ENCODE measurements around the gene CXCL1. TPM values are rescaled to one million over a fixed set of nuclear protein-coding genes. Genes with fewer than 3 reads are reported as not detected.
A peak's percentile ranks its signal among the peaks of the same experiment; 100 is the strongest.

Gene CXCL1
- total and polyA plus RNA-seq, 5 donors from 2014 or later = not detected

GRCh38 chr4:73853246-73853704 lies 15.9 kb upstream of the CXCL1 start, which contains the start of gene PF4V1:
Gene PF4V1, plus strand, starts transcription at chr4:73853296. Its CDS starts 67 bp downstream, at chr4:73853363.
- no peak within 1 kb of the TSS for H3K27ac Mint-ChIP-seq
- DNase-seq = no peak
- peaks cover 0 to 2% (median 0%) of the 10 kb centered on the region in 4 donors for H3K4me1 Mint-ChIP-seq
- ATAC-seq (ENCODE audit: low read depth in 2 of 2) = no peak
- Histone ChIP-seq H3K9me3 (ENCODE audit: control insufficient read depth in 2 of 2, low read length in 2 of 2) (no peaks in the 10 kb centered on the region), H3K36me3 (ENCODE audit: control insufficient read depth, insufficient read depth, low read length) (no peaks in the 10 kb centered on the region), H3K27ac (ENCODE audit: insufficient read depth, low read length, poor library complexity, severe bottlenecking) (no peak within 1 kb of the TSS), H3K4me1 (ENCODE audit: control insufficient read depth, insufficient read depth, low read length, poor library complexity, severe bottlenecking) (no peaks in the 10 kb centered on the region), H3K4me3 (ENCODE audit: low read depth, low read length) (no peak within 1 kb of the TSS), H3K27me3 (ENCODE audit: control insufficient read depth, insufficient read depth, low read length) (no peaks in the 10 kb centered on the region)
- peak within 1 kb of the TSS in 2 of 4 donors; percentile 8 to 38 for H3K4me3 Mint-ChIP-seq
- H3K9me3 Mint-ChIP-seq = peaks cover 0 to 3% (median 0%) of the 10 kb centered on the region in 7 donors
- no peaks in the 10 kb centered on the region for H3K27me3 Mint-ChIP-seq
- H3K36me3 Mint-ChIP-seq = no peaks in the 10 kb centered on the region

- H3K36me3 ChIP-seq (ENCODE audit: control insufficient read depth, insufficient read depth, low read length) = no peaks in the 10 kb centered on the region
- no peaks in the 10 kb centered on the region for H3K27me3 ChIP-seq (ENCODE audit: control insufficient read depth, insufficient read depth, low read length)
- H3K9me3 ChIP-seq (ENCODE audit: control insufficient read depth in 2 of 2, low read length in 2 of 2) = no peaks in the 10 kb centered on the region
- no peak overlapping the region for H3K27ac ChIP-seq (ENCODE audit: insufficient read depth, low read length, poor library complexity, severe bottlenecking)
- Mint-ChIP-seq H3K36me3 (no peaks in the 10 kb centered on the region), H3K4me1 (peaks cover 0 to 2% (median 0%) of the 10 kb centered on the region in 4 donors), H3K4me3 (peak overlapping the region in 1 of 4 donors; percentile 38), H3K27me3 (no peaks in the 10 kb centered on the region), H3K9me3 (peaks cover 0 to 3% (median 0%) of the 10 kb centered on the region in 7 donors), H3K27ac (no peak overlapping the region)
- no peak overlapping the region for H3K4me3 ChIP-seq (ENCODE audit: low read depth, low read length)
- H3K4me1 ChIP-seq (ENCODE audit: control insufficient read depth, insufficient read depth, low read length, poor library complexity, severe bottlenecking) = no peaks in the 10 kb centered on the region
- DNase-seq = no peak
- ATAC-seq (ENCODE audit: low read depth in 2 of 2) = no peak
Observed at GRCh38 chr4:73853718-73854473, 15.3 kb upstream of the CXCL1 start.

- no peaks in the 10 kb centered on the region for H3K9me3 ChIP-seq (ENCODE audit: control insufficient read depth in 2 of 2, low read length in 2 of 2)
- H3K27ac Mint-ChIP-seq = no peak overlapping the region
- peaks cover 0 to 2% (median 0%) of the 10 kb centered on the region in 4 donors for H3K4me1 Mint-ChIP-seq
- H3K36me3 ChIP-seq (ENCODE audit: control insufficient read depth, insufficient read depth, low read length) = no peaks in the 10 kb centered on the region
- H3K27ac ChIP-seq (ENCODE audit: insufficient read depth, low read length, poor library complexity, severe bottlenecking) = no peak overlapping the region
- H3K9me3 Mint-ChIP-seq = peaks cover 0 to 3% (median 0%) of the 10 kb centered on the region in 7 donors
- H3K4me3 ChIP-seq (ENCODE audit: low read depth, low read length) = no peak overlapping the region
- no peak overlapping the region for H3K4me3 Mint-ChIP-seq
- no peaks in the 10 kb centered on the region for H3K27me3 Mint-ChIP-seq
- ATAC-seq (ENCODE audit: low read depth in 2 of 2) = no peak
- no peaks in the 10 kb centered on the region for H3K4me1 ChIP-seq (ENCODE audit: control insufficient read depth, insufficient read depth, low read length, poor library complexity, severe bottlenecking)
- no peaks in the 10 kb centered on the region for H3K36me3 Mint-ChIP-seq
- DNase-seq = no peak
- no peaks in the 10 kb centered on the region for H3K27me3 ChIP-seq (ENCODE audit: control insufficient read depth, insufficient read depth, low read length)
Observed at GRCh38 chr4:73855406-73855805, 13.8 kb upstream of the CXCL1 start.

GRCh38 chr4:73856518-73856917 lies 12.7 kb upstream of the CXCL1 start:
- no peak overlapping the region for H3K4me3 ChIP-seq (ENCODE audit: low read depth, low read length)
- DNase-seq (no peak), ATAC-seq (ENCODE audit: low read depth in 2 of 2) (no peak)
- no peaks in the 10 kb centered on the region for H3K36me3 ChIP-seq (ENCODE audit: control insufficient read depth, insufficient read depth, low read length)
- Mint-ChIP-seq H3K4me1 (peaks cover 0 to 2% (median 0%) of the 10 kb centered on the region in 4 donors), H3K9me3 (peaks cover 0 to 3% (median 0%) of the 10 kb centered on the region in 7 donors), H3K27me3 (no peaks in the 10 kb centered on the region), H3K36me3 (no peaks in the 10 kb centered on the region), H3K4me3 (no peak overlapping the region), H3K27ac (no peak overlapping the region)
- H3K4me1 ChIP-seq (ENCODE audit: control insufficient read depth, insufficient read depth, low read length, poor library complexity, severe bottlenecking) = no peaks in the 10 kb centered on the region
- no peaks in the 10 kb centered on the region for H3K27me3 ChIP-seq (ENCODE audit: control insufficient read depth, insufficient read depth, low read length)
- no peak overlapping the region for H3K27ac ChIP-seq (ENCODE audit: insufficient read depth, low read length, poor library complexity, severe bottlenecking)
- H3K9me3 ChIP-seq (ENCODE audit: control insufficient read depth in 2 of 2, low read length in 2 of 2) = no peaks in the 10 kb centered on the region

- DNase-seq = no peak
Observed at GRCh38 chr4:73859614-73860088, 9.5 kb upstream of the CXCL1 start.

GRCh38 chr4:73860181-73860580 lies 9.0 kb upstream of the CXCL1 start:
- Mint-ChIP-seq H3K9me3 (peaks cover 0 to 6% (median 1%) of the 10 kb centered on the region in 7 donors), H3K4me3 (no peak overlapping the region), H3K27me3 (no peaks in the 10 kb centered on the region), H3K36me3 (no peaks in the 10 kb centered on the region), H3K4me1 (no peaks in the 10 kb centered on the region), H3K27ac (no peak overlapping the region)
- DNase-seq (no peak), ATAC-seq (ENCODE audit: low read depth in 2 of 2) (no peak)
- Histone ChIP-seq H3K27me3 (ENCODE audit: control insufficient read depth, insufficient read depth, low read length) (no peaks in the 10 kb centered on the region), H3K4me3 (ENCODE audit: low read depth, low read length) (no peak overlapping the region), H3K36me3 (ENCODE audit: control insufficient read depth, insufficient read depth, low read length) (no peaks in the 10 kb centered on the region), H3K27ac (ENCODE audit: insufficient read depth, low read length, poor library complexity, severe bottlenecking) (no peak overlapping the region), H3K4me1 (ENCODE audit: control insufficient read depth, insufficient read depth, low read length, poor library complexity, severe bottlenecking) (no peaks in the 10 kb centered on the region), H3K9me3 (ENCODE audit: control insufficient read depth in 2 of 2, low read length in 2 of 2) (no peaks in the 10 kb centered on the region)

More at GRCh38 chr4:73859614-73860088, 9.5 kb upstream of the CXCL1 start:
- no peaks in the 10 kb centered on the region for H3K36me3 Mint-ChIP-seq
- no peaks in the 10 kb centered on the region for H3K4me1 ChIP-seq (ENCODE audit: control insufficient read depth, insufficient read depth, low read length, poor library complexity, severe bottlenecking)
- no peak overlapping the region for H3K4me3 Mint-ChIP-seq
- no peaks in the 10 kb centered on the region for H3K36me3 ChIP-seq (ENCODE audit: control insufficient read depth, insufficient read depth, low read length)
- H3K9me3 Mint-ChIP-seq = peaks cover 0 to 6% (median 1%) of the 10 kb centered on the region in 7 donors
- H3K4me3 ChIP-seq (ENCODE audit: low read depth, low read length) = no peak overlapping the region
- H3K27me3 Mint-ChIP-seq = no peaks in the 10 kb centered on the region
- no peaks in the 10 kb centered on the region for H3K4me1 Mint-ChIP-seq
- H3K9me3 ChIP-seq (ENCODE audit: control insufficient read depth in 2 of 2, low read length in 2 of 2) = no peaks in the 10 kb centered on the region
- H3K27me3 ChIP-seq (ENCODE audit: control insufficient read depth, insufficient read depth, low read length) = no peaks in the 10 kb centered on the region
- ATAC-seq (ENCODE audit: low read depth in 2 of 2) = no peak
- H3K27ac Mint-ChIP-seq = no peak overlapping the region
- no peak overlapping the region for H3K27ac ChIP-seq (ENCODE audit: insufficient read depth, low read length, poor library complexity, severe bottlenecking)

GRCh38 chr4:73860917-73861316 lies 8.3 kb upstream of the CXCL1 start:
- no peaks in the 10 kb centered on the region for H3K36me3 ChIP-seq (ENCODE audit: control insufficient read depth, insufficient read depth, low read length)
- no peaks in the 10 kb centered on the region for H3K4me1 ChIP-seq (ENCODE audit: control insufficient read depth, insufficient read depth, low read length, poor library complexity, severe bottlenecking)
- H3K27me3 ChIP-seq (ENCODE audit: control insufficient read depth, insufficient read depth, low read length) = no peaks in the 10 kb centered on the region
- Mint-ChIP-seq H3K27me3 (no peaks in the 10 kb centered on the region), H3K4me3 (no peak overlapping the region), H3K4me1 (no peaks in the 10 kb centered on the region), H3K27ac (no peak overlapping the region), H3K9me3 (peaks cover 0 to 6% (median 0%) of the 10 kb centered on the region in 7 donors), H3K36me3 (no peaks in the 10 kb centered on the region)
- no peak for ATAC-seq (ENCODE audit: low read depth in 2 of 2)
- no peaks in the 10 kb centered on the region for H3K9me3 ChIP-seq (ENCODE audit: control insufficient read depth in 2 of 2, low read length in 2 of 2)
- no peak overlapping the region for H3K27ac ChIP-seq (ENCODE audit: insufficient read depth, low read length, poor library complexity, severe bottlenecking)
- H3K4me3 ChIP-seq (ENCODE audit: low read depth, low read length) = no peak overlapping the region
- DNase-seq = no peak

All from CD4-positive, CD25-positive, alpha-beta regulatory T cell (primary cell).